SK-N-SH treated with all-trans-retinoic acid at 6 μM for 48 hours (cell line): ENCODE measurements around the gene EBF4.

ENCODE experiments used
- ATAC-seq: fragments of 200-7000 bp; cut with Tn5 transposase; 3 replicates; pipeline ENCODE4 v1.9.1; 2020; ENCODE audit warnings: mild to moderate bottlenecking, moderate library complexity
- ARNTL ChIP-seq: fragments of 450-650 bp; formaldehyde crosslinking; IDR thresholded peaks from 2 replicates; pipeline ENCODE4 v1.5.0; 2020; ENCODE audit warnings: low read depth, mild to moderate bottlenecking, moderate library complexity, borderline replicate concordance
- BACH2 ChIP-seq: fragments of 250-450 bp; sonication (Bioruptor Pico); IDR thresholded peaks from 2 replicates; pipeline ENCODE4 v1.9.0; 2021; ENCODE audit warnings: mild to moderate bottlenecking, borderline replicate concordance
- CREB5 ChIP-seq: fragments of 250-450 bp; sonication (Bioruptor Pico); IDR thresholded peaks from 2 replicates; pipeline ENCODE4 v1.5.1; 2020; ENCODE audit warnings: low read depth, mild to moderate bottlenecking, moderate library complexity
- CSDC2 ChIP-seq: fragments of 250-450 bp; sonication (Bioruptor Pico); IDR thresholded peaks from 2 replicates; pipeline ENCODE4 v1.5.0; 2020; ENCODE audit warnings: mild to moderate bottlenecking, moderate library complexity
- ESRRG ChIP-seq: fragments of 250-450 bp; sonication (Bioruptor Pico); IDR thresholded peaks from 2 replicates; pipeline ENCODE4 v1.6.1; 2021; ENCODE audit warnings: mild to moderate bottlenecking
- GLIS3 ChIP-seq: fragments of 250-450 bp; sonication (Bioruptor Pico); IDR thresholded peaks from 2 replicates; pipeline ENCODE4 v1.5.0; 2020; ENCODE audit warnings: mild to moderate bottlenecking, moderate library complexity
- ISL1 ChIP-seq: fragments of 250-450 bp; sonication (Bioruptor Pico); IDR thresholded peaks from 2 replicates; pipeline ENCODE4 v2.1.2; 2022; ENCODE audit warnings: mild to moderate bottlenecking, moderate library complexity
- OSR1 ChIP-seq: fragments of 250-450 bp; sonication (Bioruptor Pico); IDR thresholded peaks from 2 replicates; pipeline ENCODE4 v1.8.0; 2022; ENCODE audit warnings: moderate library complexity, mild to moderate bottlenecking, inconsistent platforms
- PATZ1 ChIP-seq: fragments of 250-450 bp; sonication (Bioruptor Pico); IDR thresholded peaks from 2 replicates; pipeline ENCODE4 v1.8.0; 2020; ENCODE audit warnings: mild to moderate bottlenecking, moderate library complexity, borderline replicate concordance
- POU6F1 ChIP-seq: fragments of 250-450 bp; sonication (Bioruptor Pico); IDR thresholded peaks from 2 replicates; pipeline ENCODE4 v1.8.0; 2021; ENCODE audit warnings: low read depth, mild to moderate bottlenecking, moderate library complexity, borderline replicate concordance
- PPARA ChIP-seq: fragments of 250-450 bp; sonication (Bioruptor Pico); IDR thresholded peaks from 2 replicates; pipeline ENCODE4 v1.5.0; 2020; ENCODE audit warnings: mild to moderate bottlenecking, borderline replicate concordance
- RARB ChIP-seq: fragments of 250-450 bp; sonication (Bioruptor Pico); IDR thresholded peaks from 2 replicates; pipeline ENCODE4 v1.8.0; 2021; ENCODE audit warnings: mild to moderate bottlenecking, moderate library complexity
- SNAI2 ChIP-seq: fragments of 250-450 bp; sonication (Bioruptor Pico); IDR thresholded peaks from 2 replicates; pipeline ENCODE4 v1.5.0; 2020; ENCODE audit warnings: mild to moderate bottlenecking, moderate library complexity
- TCF4 ChIP-seq: fragments of 250-450 bp; sonication (Bioruptor Pico); IDR thresholded peaks from 2 replicates; pipeline ENCODE4 v1.8.0; 2021; ENCODE audit warnings: mild to moderate bottlenecking, moderate library complexity, borderline replicate concordance
- TSHZ2 ChIP-seq: fragments of 250-450 bp; sonication (Bioruptor Pico); IDR thresholded peaks from 2 replicates; pipeline ENCODE4 v1.5.0; 2020; ENCODE audit warnings: mild to moderate bottlenecking, moderate library complexity
- ZC3H10 ChIP-seq: fragments of 250-450 bp; sonication (Bioruptor Pico); IDR thresholded peaks from 2 replicates; pipeline ENCODE4 v1.5.1; 2021; ENCODE audit warnings: mild to moderate bottlenecking, moderate library complexity
- ZFP3 ChIP-seq: fragments of 250-450 bp; sonication (Bioruptor Pico); IDR thresholded peaks from 2 replicates; pipeline ENCODE4 v1.5.0; 2020; ENCODE audit warnings: mild to moderate bottlenecking, moderate library complexity
- ZNF565 ChIP-seq: fragments of 450-650 bp; formaldehyde crosslinking; conservative IDR thresholded peaks from 2 replicates; pipeline ENCODE4 v1.5.0; 2020; ENCODE audit warnings: low read depth, mild to moderate bottlenecking, moderate library complexity
- ZNF8 ChIP-seq: fragments of 450-650 bp; formaldehyde crosslinking; IDR thresholded peaks from 2 replicates; pipeline ENCODE4 v1.5.0; 2020; ENCODE audit warnings: mild to moderate bottlenecking, moderate library complexity

The EBF4 gene

GRCh38 chr20:2692036-2692885 is at the start of gene EBF4:
EBF4 (plus strand) TSS chr20:2692780; CDS start chr20:2693646, 866 bp downstream.
- TF ChIP-seq ISL1 (CRISPR knock-in tag) (no peak), RARB (CRISPR knock-in tag) (no peak), PATZ1 (CRISPR knock-in tag) (no peak), CSDC2 (peak; percentile 47; the same call in 1 of the 2 replicates), TCF4 (CRISPR knock-in tag) (no peak), ZNF8 (CRISPR knock-in tag) (no peak), ZC3H10 (CRISPR knock-in tag) (no peak), ARNTL (no peak), POU6F1 (no peak), ZFP3 (CRISPR knock-in tag) (no peak), CREB5 (CRISPR knock-in tag) (no peak), OSR1 (CRISPR knock-in tag) (no peak), ZNF565 (CRISPR knock-in tag) (no peak), SNAI2 (CRISPR knock-in tag) (no peak), PPARA (CRISPR knock-in tag) (no peak), ESRRG (CRISPR knock-in tag) (no peak), TSHZ2 (peak; percentile 22; the same call in 1 of the 2 replicates), BACH2 (CRISPR knock-in tag) (no peak)
- ATAC-seq = peak; percentile 17

- no peak for TF ChIP-seq ZC3H10 (CRISPR knock-in tag)
- no peak for TF ChIP-seq POU6F1
- TF ChIP-seq GLIS3 = no peak
- no peak for TF ChIP-seq ZNF8 (CRISPR knock-in tag)
- TF ChIP-seq SNAI2 (CRISPR knock-in tag) = no peak
- TF ChIP-seq CSDC2 = no peak
- TF ChIP-seq ARNTL = no peak
- no peak for TF ChIP-seq OSR1 (CRISPR knock-in tag)
- TF ChIP-seq BACH2 (CRISPR knock-in tag) = no peak
- no peak for ATAC-seq
Measured at GRCh38 chr20:2643708-2644107, 48.9 kb upstream of the EBF4 start.
